HCT116 (cell line): ENCODE data around the gene ATXN1. TPM values are rescaled to one million over a fixed set of nuclear protein-coding genes. Genes with fewer than 3 reads are reported as not detected.

Experiments used
- ATAC-seq: fragments of 200-7000 bp; cut with Tn5 transposase; 2 replicates; pipeline ENCODE4 v1.9.1; 2020; ENCODE audit warnings: mild to moderate bottlenecking, moderate library complexity
- BruUV-seq: library from RNA; stranded (reverse); fragments of 400-500 nt; replicated peaks from 2 replicates; lab custom pipeline; 2021; lab: Mats Ljungman, UMichigan
- CTCF ChIA-PET: fragments of 300-600 bp; sonication (Branson Sonifier 250); formaldehyde crosslinking; loops from one replicate; lab custom pipeline; 2021; ENCODE audit warnings: antibody characterized with exemption; lab: Charles Lee
- POLR2A ChIA-PET: fragments of 300-600, 350-600 bp; sonication (Branson Sonifier 250); formaldehyde crosslinking; loops from one replicate; lab custom pipeline; 2021; ENCODE audit warnings: antibody characterized with exemption; lab: Charles Lee
- RAD21 ChIA-PET, 2 experiments: fragments of 300-600 bp; sonication (Branson Sonifier 250); formaldehyde crosslinking; loops; one replicate each; lab custom pipeline; 2023; ENCODE audit warnings: low total read pairs in 2 of 2; ENCODE audit not compliant: uncharacterized antibody in 2 of 2, unreplicated experiment in 2 of 2, low non-redundant PET in 1 of 2; lab: Charles Lee
- DNase-seq: peaks from one replicate; pipeline ENCODE4 v3.0.0-alpha.2; 2010; ENCODE audit warnings: low read depth, low spot score
- H2AFZ ChIP-seq: fragments of 200-600 bp; shearing (Covaris generic), sonication (generic); 2 replicates; pipeline ENCODE4 v1.6.1; 2017; ENCODE audit warnings: low read depth, mixed run types, mixed read lengths, antibody characterized with exemption, low read length; ENCODE audit not compliant: poor library complexity, severe bottlenecking
- H3K27ac ChIP-seq: 2 replicates; pipeline ENCODE4 v1.5.1; 2012; ENCODE audit warnings: low read depth, low read length
- H3K27me3 ChIP-seq: fragments of 200-600 bp; sonication (generic); 2 replicates; pipeline ENCODE4 v1.6.1; 2016; ENCODE audit warnings: mixed run types, low read length, mixed read lengths; ENCODE audit not compliant: insufficient read depth
- H3K36me3 ChIP-seq, 2 experiments: fragments of 200-500 bp in 1 of 2; fragments of 200-600 bp in 1 of 2; sonication (Bioruptor generic) in 1 of 2; sonication (generic) in 1 of 2; 2 replicates each; pipeline versions ENCODE4 v1.5.1 to v1.6.1; 2014 to 2016; ENCODE audit warnings: low read length in 2 of 2, inconsistent platforms in 1 of 2, mixed read lengths in 1 of 2, mixed run types in 1 of 2; ENCODE audit not compliant: insufficient read depth in 2 of 2, control insufficient read depth in 1 of 2
- H3K4me1 ChIP-seq, 2 experiments: fragments of 200-600 bp in 1 of 2; sonication (generic) in 1 of 2; 2 replicates each; pipeline versions ENCODE4 v1.5.1 to v1.6.1; 2012 to 2017; ENCODE audit warnings: low read length in 2 of 2, inconsistent platforms in 1 of 2, mild to moderate bottlenecking in 1 of 2, mixed read lengths in 1 of 2, mixed run types in 1 of 2, moderate library complexity in 1 of 2; ENCODE audit not compliant: insufficient read depth in 2 of 2, control insufficient read depth in 1 of 2
- H3K4me2 ChIP-seq: fragments of 200-600 bp; sonication (generic); 2 replicates; pipeline ENCODE4 v1.6.1; 2017; ENCODE audit warnings: mixed run types, low read length, mixed read lengths
- H3K4me3 ChIP-seq, 2 experiments: fragments of 200-600 bp in 1 of 2; sonication (generic) in 1 of 2; replicated peaks in 1 of 2; 2 replicates each; pipeline ENCODE4 v1.5.1; 2011 to 2016; ENCODE audit warnings: low read length in 2 of 2, control low read depth in 1 of 2, low read depth in 1 of 2, mild to moderate bottlenecking in 1 of 2, mixed read lengths in 1 of 2, mixed run types in 1 of 2
- H3K79me2 ChIP-seq: fragments of 200-600 bp; sonication (generic); 2 replicates; pipeline ENCODE4 v1.6.1; 2017; ENCODE audit warnings: mild to moderate bottlenecking, mixed run types, low read length, moderate library complexity, mixed read lengths; ENCODE audit not compliant: insufficient read depth
- H3K9ac ChIP-seq: fragments of 200-600 bp; sonication (generic); 2 replicates; pipeline ENCODE4 v1.6.1; 2016; ENCODE audit warnings: low read length, mixed read lengths
- H3K9me2 ChIP-seq: fragments of 200-600 bp; sonication (generic), shearing (Covaris generic); 2 replicates; pipeline ENCODE4 v1.6.1; 2017; ENCODE audit warnings: mixed run types, mild to moderate bottlenecking, moderate library complexity; ENCODE audit not compliant: insufficient read depth
- H3K9me3 ChIP-seq, 2 experiments: fragments of 200-500 bp in 1 of 2; fragments of 200-600 bp in 1 of 2; sonication (Bioruptor generic) in 1 of 2; sonication (generic) in 1 of 2; 2 replicates each; pipeline ENCODE4 v1.6.1; 2014 to 2017; ENCODE audit warnings: low read length in 2 of 2, mixed read lengths in 2 of 2, inconsistent platforms in 1 of 2, low read depth in 1 of 2, mild to moderate bottlenecking in 1 of 2, mixed run types in 1 of 2, moderate library complexity in 1 of 2; ENCODE audit not compliant: control insufficient read depth in 1 of 2, insufficient read depth in 1 of 2
- H4K20me1 ChIP-seq: fragments of 200-600 bp; sonication (generic), shearing (Covaris generic); 2 replicates; pipeline ENCODE4 v1.6.1; 2017; ENCODE audit warnings: mixed run types, mild to moderate bottlenecking, moderate library complexity; ENCODE audit not compliant: insufficient read depth
- ATF3 ChIP-seq: IDR thresholded peaks from 2 replicates; pipeline ENCODE4 v1.6.1; 2012
- CEBPB ChIP-seq: IDR thresholded peaks from 2 replicates; pipeline ENCODE4 v1.6.1; 2012; ENCODE audit warnings: low read depth
- CTCF ChIP-seq, 3 experiments: fragments of 200-600 bp in 1 of 3; sonication (generic) in 1 of 3; IDR thresholded peaks in 2 of 3; conservative IDR thresholded peaks in 1 of 3; 2 replicates each; pipeline ENCODE4 v1.5.1; 2012 to 2017; ENCODE audit warnings: low read depth in 2 of 3, low read length in 2 of 3, antibody characterized with exemption in 1 of 3, borderline replicate concordance in 1 of 3, control low read depth in 1 of 3, mild to moderate bottlenecking in 1 of 3, mixed read lengths in 1 of 3, mixed run types in 1 of 3, moderate library complexity in 1 of 3; ENCODE audit not compliant: insufficient read depth in 1 of 3
- ELF1 ChIP-seq: IDR thresholded peaks from 2 replicates; pipeline ENCODE4 v1.6.1; 2012; ENCODE audit warnings: low read depth, borderline replicate concordance
- EZH2 ChIP-seq: fragments of 200-600 bp; sonication (generic); IDR thresholded peaks from 2 replicates; pipeline ENCODE4 v1.6.1; 2017; ENCODE audit warnings: antibody characterized with exemption, mixed run types
- FOSL1 ChIP-seq: IDR thresholded peaks from 2 replicates; pipeline ENCODE4 v1.6.1; 2012; ENCODE audit warnings: low read depth
- JUND ChIP-seq: IDR thresholded peaks from 2 replicates; pipeline ENCODE4 v1.6.1; 2012
- MAX ChIP-seq: IDR thresholded peaks from 2 replicates; pipeline ENCODE4 v1.6.1; 2012
- POLR2A ChIP-seq: IDR thresholded peaks from 2 replicates; pipeline ENCODE4 v1.7.0; 2011; ENCODE audit warnings: borderline replicate concordance; ENCODE audit not compliant: insufficient read depth, insufficient read length; ENCODE audit errors: extremely low read depth
- RAD21 ChIP-seq: IDR thresholded peaks from 2 replicates; pipeline ENCODE4 v1.6.1; 2012; ENCODE audit warnings: low read depth, mild to moderate bottlenecking
- SIN3A ChIP-seq: IDR thresholded peaks from 2 replicates; pipeline ENCODE4 v1.6.1; 2012; ENCODE audit warnings: low read depth
- SP1 ChIP-seq: IDR thresholded peaks from 2 replicates; pipeline ENCODE4 v1.6.1; 2012; ENCODE audit warnings: low read depth
- SRF ChIP-seq: IDR thresholded peaks from 2 replicates; pipeline ENCODE4 v1.6.1; 2012; ENCODE audit warnings: low read depth
- TCF7L2 ChIP-seq: IDR thresholded peaks from 2 replicates; pipeline ENCODE4 v1.7.0; 2011; ENCODE audit warnings: borderline replicate concordance, inconsistent platforms; ENCODE audit not compliant: insufficient read depth, insufficient read length; ENCODE audit errors: extremely low read depth
- YY1 ChIP-seq: IDR thresholded peaks from 2 replicates; pipeline ENCODE4 v1.6.1; 2011; ENCODE audit warnings: low read length, low read depth, moderate library complexity, mild to moderate bottlenecking; ENCODE audit not compliant: insufficient replicate concordance; ENCODE audit errors: extremely low read depth
- ZBTB33 ChIP-seq: IDR thresholded peaks from 2 replicates; pipeline ENCODE4 v1.6.1; 2011; ENCODE audit warnings: mild to moderate bottlenecking, low read length, moderate library complexity; ENCODE audit not compliant: insufficient replicate concordance; ENCODE audit errors: extremely low read depth
- ZFX ChIP-seq: fragments of 450-650 bp; IDR thresholded peaks from 2 replicates; pipeline ENCODE4 v1.6.1; 2017
- ZNF274 ChIP-seq: fragments of 200-500 bp; sonication (Bioruptor generic); IDR thresholded peaks from 2 replicates; pipeline ENCODE4 v1.6.1; 2014; ENCODE audit warnings: mild to moderate bottlenecking, low read depth, low read length, inconsistent platforms
- intact Hi-C: fragments of 100-400 bp; cut with micrococcal nuclease; formaldehyde crosslinking; loops from 2 replicates; pipeline ENCODE4 v1.10.0; 2022
- total RNA-seq: library from RNA; stranded (reverse); gene quantifications from one replicate; pipeline ENCODE4 v1.2.1, GENCODE V29; 2021; ENCODE audit not compliant: unreplicated experiment

Gene ATXN1
- total RNA-seq, 1 experiment from 2014 or later = 21.0 TPM

GRCh38 chr6:16767765-16768476, 6.7 kb upstream of the ATXN1 start:
- CTCF ChIA-PET = interaction anchor here (1.2 kb wide), 1 partner anchor 197 kb away, joined by 3 read pairs; no protein-coding TSS in a partner anchor
- intact Hi-C loops = no loop called here
- peak overlapping the region; percentile 79 for H3K4me2 ChIP-seq

More at GRCh38 chr6:16767765-16768476, 6.7 kb upstream of the ATXN1 start:
- H3K9me3 ChIP-seq = no peaks in the 10 kb centered on the region
- H3K4me3 ChIP-seq = no peak overlapping the region
- H3K4me1 ChIP-seq = peaks cover 74 to 87% of the 10 kb centered on the region in 2 experiments
- no peaks in the 10 kb centered on the region for H4K20me1 ChIP-seq
- H3K9me2 ChIP-seq = no peaks in the 10 kb centered on the region
- no peaks in the 10 kb centered on the region for H3K79me2 ChIP-seq
- POLR2A ChIA-PET = interaction anchor here (0.7 to 1.2 kb wide), 2 partner anchors 55 to 60 kb away, joined by 3 to 4 read pairs; no protein-coding TSS in a partner anchor
- ATAC-seq (no peak), DNase-seq (no peak)
- BruUV-seq = no TSS peak
- no peaks in the 10 kb centered on the region for H3K36me3 ChIP-seq
- RAD21 ChIA-PET = no interaction called here
- no peaks in the 10 kb centered on the region for H3K27me3 ChIP-seq
- peak overlapping the region; percentile 33; the same call in 1 of the 2 replicates for H3K9ac ChIP-seq
- H3K27ac ChIP-seq = peak overlapping the region; percentile 70; the same call in 1 of the 2 replicates
- H2AFZ ChIP-seq = no peak overlapping the region
- TF ChIP-seq JUND (no peak), YY1 (no peak), SIN3A (no peak), ZNF274 (no peak), CTCF (IDR thresholded peaks at IDR 0.05 in 2 of 3, conservative IDR thresholded peaks at IDR 0.05 in 1 of 3; ENCODE audit: borderline replicate concordance in 1 of 3, insufficient read depth in 1 of 3, low read depth in 2 of 3, low read length in 2 of 3) (no peak), RAD21 (no peak), POLR2A (no peak), ELF1 (no peak), ATF3 (no peak), CEBPB (no peak), SP1 (no peak), ZBTB33 (no peak), FOSL1 (no peak), EZH2 (no peak), ZFX (no peak), SRF (no peak), MAX (no peak), TCF7L2 (no peak)
